ENCODE measurements around the gene FNIP1. TPM values are rescaled to one million over a fixed set of nuclear protein-coding genes. Genes with fewer than 3 reads are reported as not detected.
A peak's percentile ranks its signal among the peaks of the same experiment; 100 is the strongest.
"Not testable (repeated sequence)": the region's sequence is repeated elsewhere in the genome, so short reads cannot be mapped to it uniquely, and the experiment has no call there.

The FNIP1 gene
- total RNA-seq, 1 experiment from 2014 or later: 25.7 TPM

DNA sequence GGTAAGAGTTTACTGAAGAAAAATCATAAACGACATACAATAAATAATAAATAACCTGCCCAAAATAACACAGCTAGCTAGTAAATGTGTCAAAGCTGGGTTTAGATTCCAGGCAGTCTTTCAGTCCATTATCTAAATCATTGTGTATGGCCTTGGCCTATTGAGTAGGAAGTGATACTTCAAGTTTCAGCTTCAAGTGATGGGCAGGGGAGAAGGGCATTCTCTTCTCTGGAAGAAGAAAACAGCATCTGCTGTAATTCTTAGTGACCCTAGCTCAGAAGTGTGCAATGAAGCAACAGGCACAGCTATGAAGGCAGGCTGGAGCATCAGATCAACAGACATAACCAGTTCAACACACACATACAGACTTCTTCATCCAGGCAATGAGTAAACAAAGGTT, 42.5 kb downstream of the FNIP1 start:
- no peak for DNase-seq (ENCODE audit: low read depth)

DNA sequence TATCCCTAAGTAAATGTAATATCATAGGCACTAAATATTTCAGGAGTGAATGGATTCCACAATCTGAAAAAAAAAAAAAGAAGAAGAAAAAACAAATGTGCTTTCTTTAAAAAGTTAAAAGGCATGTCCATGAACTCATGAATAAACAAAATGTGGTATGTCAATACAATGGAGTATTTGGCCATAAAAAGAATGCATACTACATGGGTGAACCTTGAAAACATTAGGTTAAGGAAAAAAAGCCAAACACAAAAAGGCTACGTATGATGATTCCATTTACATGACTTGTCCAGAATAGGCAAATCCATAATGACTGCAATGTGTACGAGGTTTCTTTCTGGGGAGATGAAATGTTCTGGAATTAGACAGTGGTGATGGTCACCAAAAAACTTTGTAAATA, 45.3 kb downstream of the FNIP1 start:
- no peak for DNase-seq (ENCODE audit: low read depth)

GRCh38 chr5:131749723-131750470, 46.9 kb downstream of the FNIP1 start:
- no peak for DNase-seq (ENCODE audit: low read depth)

DNA sequence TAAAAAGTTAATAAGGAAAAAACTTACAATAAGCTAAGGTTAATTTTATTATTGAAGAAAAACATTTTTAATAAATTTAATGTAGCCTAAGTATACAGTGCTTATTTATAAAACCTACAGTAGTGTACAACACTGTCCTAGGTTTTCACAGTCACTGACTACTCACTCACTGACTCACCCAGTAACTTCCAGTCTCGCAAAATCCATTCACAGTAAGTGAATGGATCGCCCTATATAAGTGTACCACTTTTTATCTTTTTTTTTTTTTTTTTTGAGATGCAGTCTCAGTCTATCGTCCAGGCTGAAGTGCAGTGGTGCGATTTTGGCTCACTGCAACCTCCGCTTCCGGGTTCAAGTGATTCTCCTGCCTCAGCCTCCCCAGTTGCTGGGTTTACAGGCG, 47.7 kb downstream of the FNIP1 start:
- peak; percentile 79 for DNase-seq (ENCODE audit: low read depth)

GRCh38 chr5:131747180-131748105, 49.4 kb downstream of the FNIP1 start:
- peak; percentile 36 for DNase-seq (ENCODE audit: low read depth)

DNA sequence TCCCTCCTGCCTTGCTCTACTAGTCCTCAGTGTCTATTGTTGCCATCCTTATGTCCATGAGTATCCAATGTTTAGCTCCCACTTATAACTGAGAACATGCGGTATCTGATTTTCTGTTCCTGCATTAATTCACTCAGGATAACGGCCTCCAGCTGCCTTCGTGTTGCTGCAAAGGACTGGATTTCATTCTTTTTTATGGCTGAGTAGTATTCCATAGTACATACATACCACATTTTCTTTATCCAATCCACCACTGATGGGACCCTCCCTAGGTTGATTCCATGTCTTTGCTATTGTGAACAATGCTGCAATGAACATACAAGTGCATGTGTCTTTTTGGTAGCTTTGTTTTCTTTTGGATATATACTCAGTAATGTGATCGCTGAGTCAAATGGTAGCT, 50.4 kb downstream of the FNIP1 start:
- no peak for DNase-seq (ENCODE audit: low read depth)

DNA sequence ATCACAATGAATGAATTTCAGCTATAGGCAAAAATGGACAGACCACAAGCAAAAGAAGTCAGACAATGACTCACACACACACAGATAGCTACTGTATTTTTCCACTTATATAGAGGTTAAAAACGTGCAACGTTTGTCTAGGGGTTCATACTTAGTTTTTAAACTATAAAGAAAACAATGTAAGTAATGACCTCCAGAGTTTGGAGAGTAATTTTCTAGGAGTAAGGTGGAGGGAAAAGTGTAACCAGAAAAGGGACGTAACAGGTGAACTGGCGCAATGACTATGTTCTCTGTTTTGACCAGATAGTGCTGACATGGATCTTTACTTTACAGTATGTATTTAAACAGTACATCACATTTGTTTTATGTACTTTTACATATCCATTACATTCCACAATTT, 51.1 kb downstream of the FNIP1 start:
- peak; percentile 28 for DNase-seq (ENCODE audit: low read depth)

DNA sequence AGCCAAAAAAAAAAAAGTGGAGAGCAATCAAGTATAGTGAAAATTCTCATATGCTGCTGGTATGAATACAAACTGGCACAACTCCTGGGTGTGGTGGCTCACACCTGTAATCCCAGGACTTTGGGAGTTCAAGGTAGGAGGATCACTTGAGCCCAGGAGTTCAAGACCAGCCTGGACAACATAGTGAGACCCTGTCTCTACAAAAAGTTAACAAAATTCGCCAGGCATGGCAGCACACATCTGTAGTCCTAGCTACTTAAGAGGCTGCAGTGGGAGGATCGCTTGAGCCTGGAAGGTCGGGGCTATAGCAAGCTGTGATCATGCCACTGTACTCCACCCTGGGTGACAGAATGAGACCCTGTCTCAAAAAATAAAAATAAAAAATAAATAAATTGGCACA, 51.7 kb downstream of the FNIP1 start:
- no peak for DNase-seq (ENCODE audit: low read depth)

GRCh38 chr5:131740477-131740876, 56.3 kb downstream of the FNIP1 start:
- no peak for DNase-seq (ENCODE audit: low read depth)

GRCh38 chr5:131735393-131735792, 61.4 kb downstream of the FNIP1 start:
- no peak for DNase-seq (ENCODE audit: low read depth)

DNA sequence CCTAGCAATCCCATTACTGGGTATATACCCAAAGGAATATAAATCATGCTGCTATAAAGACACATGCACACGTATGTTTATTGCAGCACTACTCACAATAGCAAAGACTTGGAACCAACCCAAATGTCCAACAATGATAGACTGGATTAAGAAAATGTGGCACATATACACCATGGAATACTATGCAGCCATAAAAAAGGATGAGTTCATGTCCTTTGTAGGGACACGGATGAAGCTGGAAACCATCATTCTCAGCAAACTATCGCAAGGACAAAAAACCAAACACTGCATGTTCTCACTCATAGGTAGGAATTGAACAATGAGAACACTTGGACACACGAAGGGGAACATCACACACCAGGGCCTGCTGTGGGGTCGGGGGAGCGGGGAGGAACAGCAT, 61.9 kb downstream of the FNIP1 start:
- DNase-seq (ENCODE audit: low read depth): not testable (repeated sequence)

GRCh38 chr5:131729292-131729691, 67.5 kb downstream of the FNIP1 start:
- DNase-seq (ENCODE audit: low read depth): not testable (repeated sequence)

DNA sequence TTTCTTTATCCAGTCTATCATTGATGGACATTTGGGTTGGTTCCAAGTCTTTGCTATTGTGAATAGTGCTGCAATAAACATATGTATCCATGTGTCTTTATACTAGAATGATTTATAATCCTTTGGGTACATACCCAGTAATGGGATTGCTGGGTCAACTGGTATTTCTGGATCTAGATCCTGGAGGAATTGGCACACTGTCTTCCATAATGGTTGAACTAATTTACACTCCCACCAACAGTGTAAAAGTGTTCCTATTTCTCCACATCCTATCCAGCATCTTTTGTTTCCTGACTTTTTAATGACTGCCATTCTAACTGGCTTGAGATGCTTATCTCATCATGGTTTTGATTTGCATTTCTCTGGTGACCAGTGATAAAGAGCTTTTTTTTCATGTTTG, 72.7 kb downstream of the FNIP1 start:
- DNase-seq (ENCODE audit: low read depth): not testable (repeated sequence)

GRCh38 chr5:131720714-131721113, 76.1 kb downstream of the FNIP1 start:
- DNase-seq (ENCODE audit: low read depth): no peak

DNA sequence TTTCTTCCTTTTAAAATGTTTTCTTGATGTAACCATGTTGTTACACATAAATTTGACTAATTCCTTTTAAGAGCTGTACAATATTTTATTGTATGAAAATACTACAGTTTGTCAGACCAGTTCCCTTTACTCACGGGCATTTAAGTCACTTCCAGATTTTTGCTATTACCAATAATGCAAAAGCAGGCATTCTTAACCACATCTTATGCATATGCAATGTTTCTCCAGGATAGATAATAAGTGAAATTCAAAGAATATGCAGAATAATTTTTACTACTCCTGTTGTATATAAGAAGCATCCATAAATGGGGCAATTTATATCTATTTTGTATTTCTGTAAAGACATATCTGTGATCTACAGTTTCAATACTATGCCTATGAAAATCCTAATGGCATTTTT, 77.3 kb downstream of the FNIP1 start:
- no peak for DNase-seq (ENCODE audit: low read depth)

DNA sequence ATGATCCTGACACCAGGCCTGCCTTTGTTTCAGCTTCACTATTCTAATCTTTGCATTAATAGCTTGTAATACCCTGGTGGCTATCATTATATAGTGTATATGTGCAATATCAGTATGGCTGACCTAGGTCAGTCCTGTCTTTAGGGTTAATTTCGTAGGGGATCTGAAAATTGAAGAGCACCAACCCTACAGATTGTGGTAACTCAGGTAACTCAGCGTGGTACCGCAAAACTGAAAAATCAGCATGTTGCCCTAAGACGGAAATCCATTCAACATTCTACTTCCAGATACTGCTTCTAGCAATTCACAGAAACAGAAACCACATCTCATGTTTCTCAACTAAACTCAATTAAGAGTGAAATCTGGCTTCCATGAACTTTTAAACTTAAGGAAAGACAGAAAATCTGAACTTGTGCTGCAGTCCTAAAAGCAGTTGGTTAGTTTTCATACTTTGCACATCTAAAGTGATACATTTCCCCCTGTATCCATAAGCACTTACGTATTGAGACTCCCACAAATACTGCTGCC, 78.3 kb downstream of the FNIP1 start:
- no peak for DNase-seq (ENCODE audit: low read depth)

- not testable (repeated sequence) for DNase-seq (ENCODE audit: low read depth)
Observed at GRCh38 chr5:131717164-131717563, 79.7 kb downstream of the FNIP1 start.

- DNase-seq (ENCODE audit: low read depth): no peak
Observed at GRCh38 chr5:131716650-131717049, 80.2 kb downstream of the FNIP1 start.

DNA sequence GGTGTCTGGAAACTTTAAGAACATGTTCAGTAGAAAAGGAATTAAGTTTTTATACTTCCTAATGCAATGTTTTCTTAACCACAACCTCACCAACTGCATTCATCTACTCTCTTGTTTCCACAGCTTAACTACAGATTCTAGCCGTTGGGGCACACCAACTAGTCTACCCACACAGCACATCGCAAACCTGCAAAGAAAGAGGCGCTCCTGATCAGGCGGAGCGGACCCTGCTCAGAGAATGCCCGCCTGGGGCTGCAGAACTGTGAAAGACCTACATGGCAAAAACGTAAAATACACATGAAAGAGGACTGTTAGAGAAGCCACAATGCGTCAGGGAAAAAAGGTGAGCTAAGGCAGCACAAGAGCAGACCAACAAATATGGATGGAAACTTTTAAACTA, 86.4 kb downstream of the FNIP1 start:
- no peak for DNase-seq (ENCODE audit: low read depth)

DNA sequence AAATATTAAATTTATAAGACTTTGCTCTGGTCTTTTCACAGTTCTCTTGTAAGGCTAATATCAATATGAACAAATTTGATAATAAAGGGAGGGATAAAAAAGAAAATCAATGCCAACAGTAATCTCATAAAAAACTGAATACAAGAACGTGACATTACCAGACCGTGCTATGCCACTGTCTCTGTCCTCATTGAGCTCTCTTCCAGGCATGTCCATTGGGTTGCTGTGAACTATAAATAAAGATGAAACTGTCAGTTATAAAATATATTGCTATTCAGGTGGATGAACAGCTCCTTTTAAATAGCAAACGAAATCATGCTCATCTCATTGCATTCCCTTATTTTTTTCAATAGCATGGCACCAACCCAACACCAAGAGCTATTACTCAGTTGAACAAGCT, 87.8 kb downstream of the FNIP1 start:
- no peak for DNase-seq (ENCODE audit: low read depth)

DNA sequence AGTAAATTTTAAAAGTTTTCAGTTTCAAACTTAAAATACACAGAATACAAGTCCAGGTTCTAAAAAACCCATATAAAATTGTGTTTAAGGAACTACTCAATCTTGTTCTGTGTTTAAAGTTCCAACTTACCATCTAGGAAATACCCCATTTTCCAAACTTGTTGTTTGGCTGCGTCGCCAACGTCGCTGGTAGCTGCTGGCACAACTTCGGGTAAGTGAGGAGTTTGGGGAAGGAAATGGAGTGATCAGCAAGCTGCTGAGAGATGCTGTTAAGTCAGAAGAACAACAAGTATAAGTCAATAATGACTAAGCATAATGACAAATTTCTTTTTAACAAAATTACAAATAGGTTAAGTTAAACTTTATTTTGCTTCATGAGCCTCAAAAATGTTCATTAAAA, 90.5 kb downstream of the FNIP1 start:
- no peak for DNase-seq (ENCODE audit: low read depth)

- DNase-seq (ENCODE audit: low read depth): no peak
Observed at GRCh38 chr5:131694926-131695325, 101.9 kb downstream of the FNIP1 start.

Measured in HT1080 (cell line).